ENCODE measurements around the gene PTGES3.
A peak's percentile ranks its signal among the peaks of the same experiment; 100 is the strongest.

Gene PTGES3

GRCh38 chr12:56629459-56630179, 58.5 kb downstream of the PTGES3 start:
- Histone ChIP-seq H3K27me3 (no peaks in the 10 kb centered on the region), H3K36me3 (peaks cover 8% of the 10 kb centered on the region), H3K4me1 (ENCODE audit: control insufficient read depth in 1 of 2, insufficient read depth in 1 of 2, low read depth in 1 of 2, low read length in 1 of 2) (peaks cover 57 to 62% of the 10 kb centered on the region in 2 experiments), H3K9me3 (no peaks in the 10 kb centered on the region), H3K27ac (peak overlapping the region; percentile 95), H3K4me3 (ENCODE audit: low read depth in 1 of 2, low read length in 1 of 2) (peak overlapping the region; percentile 97 to 99)
- TF ChIP-seq CTCF (IDR thresholded peaks at IDR 0.05), result no peak

DNA sequence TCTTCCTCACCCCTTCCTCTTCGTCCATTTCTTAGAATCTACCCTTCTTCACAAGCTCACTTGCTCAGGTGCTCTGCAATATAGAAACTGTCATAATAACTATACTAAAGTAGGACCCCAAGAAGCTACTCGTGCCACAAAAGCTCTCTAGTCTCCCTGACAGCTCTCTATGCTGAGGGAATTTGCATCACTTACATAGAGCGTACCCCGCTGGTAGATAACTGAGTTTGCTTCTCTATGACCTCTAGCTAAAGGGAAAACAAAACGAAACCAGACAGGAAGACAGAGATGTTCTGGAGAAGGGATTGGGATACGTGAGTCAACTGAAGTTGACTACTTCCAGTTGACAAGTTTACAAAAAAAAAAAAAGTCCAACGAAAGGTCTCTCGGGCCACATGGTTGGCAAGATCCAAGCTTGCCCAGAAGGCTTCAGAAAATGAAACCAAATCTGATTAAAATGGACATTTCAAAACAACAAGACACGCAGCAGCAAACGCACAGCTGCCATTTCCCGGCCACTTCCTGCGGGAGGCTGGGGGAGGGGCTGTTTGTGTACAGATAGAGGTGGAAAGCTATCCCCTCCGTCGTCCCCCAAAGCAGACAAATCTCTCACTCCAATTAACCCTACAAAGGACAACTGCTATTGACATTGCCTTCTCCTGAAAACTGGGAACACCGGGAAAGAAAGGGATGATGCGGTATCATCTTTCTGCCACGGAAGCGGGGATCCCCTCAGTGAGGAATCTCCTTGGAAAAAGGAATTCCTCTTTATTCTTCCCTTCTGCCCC, 59.2 kb downstream of the PTGES3 start:
- H3K36me3 ChIP-seq, result peaks cover 8% of the 10 kb centered on the region
- H3K9me3 ChIP-seq, result no peaks in the 10 kb centered on the region
- H3K27me3 ChIP-seq, result no peaks in the 10 kb centered on the region
- peak overlapping the region; percentile 95 for H3K27ac ChIP-seq
- no peak for TF ChIP-seq CTCF (IDR thresholded peaks at IDR 0.05)
- H3K4me3 ChIP-seq (ENCODE audit: low read depth in 1 of 2, low read length in 1 of 2), result peak overlapping the region; percentile 97 to 99
- H3K4me1 ChIP-seq (ENCODE audit: control insufficient read depth in 1 of 2, insufficient read depth in 1 of 2, low read depth in 1 of 2, low read length in 1 of 2), result peaks cover 50 to 55% of the 10 kb centered on the region in 2 experiments

DNA sequence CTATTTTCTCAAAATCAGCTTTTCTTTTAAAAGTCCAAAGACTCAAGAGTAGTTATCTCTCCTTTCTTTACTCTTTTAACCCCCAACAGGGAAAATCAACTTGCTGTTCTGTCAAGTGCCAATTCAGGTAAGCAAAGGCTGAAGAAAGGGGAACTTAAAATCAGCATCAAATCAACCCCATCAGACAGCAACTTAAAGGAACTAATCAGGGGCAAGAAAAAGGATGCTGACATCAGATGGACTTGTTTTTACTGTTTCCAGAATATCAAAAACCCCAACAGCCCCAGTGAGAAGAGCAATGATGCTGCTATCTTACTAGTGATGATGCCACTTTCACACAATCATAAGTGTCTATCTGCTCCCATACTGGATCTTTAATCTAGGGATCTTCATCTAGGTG, 61.4 kb downstream of the PTGES3 start:
- peak overlapping the region; percentile 61 for H3K27ac ChIP-seq
- no peaks in the 10 kb centered on the region for H3K9me3 ChIP-seq
- H3K4me1 ChIP-seq (ENCODE audit: control insufficient read depth in 1 of 2, insufficient read depth in 1 of 2, low read depth in 1 of 2, low read length in 1 of 2), result peaks cover 29 to 33% of the 10 kb centered on the region in 2 experiments
- H3K4me3 ChIP-seq (ENCODE audit: low read depth in 1 of 2, low read length in 1 of 2), result no peak overlapping the region
- H3K27me3 ChIP-seq, result no peaks in the 10 kb centered on the region
- H3K36me3 ChIP-seq, result peaks cover 19% of the 10 kb centered on the region
- TF ChIP-seq CTCF (IDR thresholded peaks at IDR 0.05), result no peak

GRCh38 chr12:56622535-56622934, 65.5 kb downstream of the PTGES3 start:
- Histone ChIP-seq H3K4me1 (ENCODE audit: control insufficient read depth in 1 of 2, insufficient read depth in 1 of 2, low read depth in 1 of 2, low read length in 1 of 2) (peaks cover 4 to 9% of the 10 kb centered on the region in 2 experiments), H3K36me3 (peaks cover 50% of the 10 kb centered on the region), H3K4me3 (ENCODE audit: low read depth in 1 of 2, low read length in 1 of 2) (no peak overlapping the region), H3K27ac (peak overlapping the region; percentile 35), H3K27me3 (no peaks in the 10 kb centered on the region), H3K9me3 (no peaks in the 10 kb centered on the region)
- TF ChIP-seq CTCF (IDR thresholded peaks at IDR 0.05), result no peak

GRCh38 chr12:56616925-56617324, 71.2 kb downstream of the PTGES3 start:
- no peaks in the 10 kb centered on the region for H3K27me3 ChIP-seq
- no peaks in the 10 kb centered on the region for H3K9me3 ChIP-seq
- H3K36me3 ChIP-seq, result peaks cover 89% of the 10 kb centered on the region
- TF ChIP-seq CTCF (IDR thresholded peaks at IDR 0.05), result no peak
- no peaks in the 10 kb centered on the region for H3K4me1 ChIP-seq (ENCODE audit: control insufficient read depth in 1 of 2, insufficient read depth in 1 of 2, low read depth in 1 of 2, low read length in 1 of 2)
- H3K27ac ChIP-seq, result no peak overlapping the region
- H3K4me3 ChIP-seq (ENCODE audit: low read depth in 1 of 2, low read length in 1 of 2), result no peak overlapping the region

All from neutrophil (primary cell).